ENCODE measurements around the gene VGLL4. TPM values are rescaled to one million over a fixed set of nuclear protein-coding genes. Genes with fewer than 3 reads are reported as not detected.

Gene VGLL4
- total RNA-seq, 1 donor from 2014 or later = 111 TPM

DNA sequence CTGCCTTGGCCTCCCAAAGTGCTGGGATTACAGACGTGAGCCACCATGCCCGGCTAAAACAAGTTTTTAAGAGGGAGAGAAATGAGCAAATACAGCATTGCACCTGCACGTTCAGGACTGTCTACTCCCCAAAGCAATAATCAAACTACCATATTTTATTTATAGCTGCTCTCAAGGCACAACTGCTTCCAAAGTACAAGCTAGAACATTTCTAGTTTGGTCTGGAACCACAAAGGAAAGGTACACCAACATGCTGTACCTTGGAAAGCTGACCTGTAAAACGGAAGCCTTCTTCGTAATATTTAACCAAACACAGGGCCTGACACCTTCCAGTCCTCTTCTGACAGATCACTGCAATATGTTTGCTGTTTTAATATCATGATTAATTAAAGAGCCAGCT, 14.5 kb upstream of the VGLL4 start:
- no peak overlapping the region for H3K27ac Mint-ChIP-seq
- H3K36me3 Mint-ChIP-seq = peaks cover 12% of the 10 kb centered on the region
- no peak overlapping the region for H3K4me3 Mint-ChIP-seq
- H3K4me1 Mint-ChIP-seq (ENCODE audit: unreplicated experiment) = peaks cover 4% of the 10 kb centered on the region
- H3K27me3 Mint-ChIP-seq = no peaks in the 10 kb centered on the region
- no peak for DNase-seq (ENCODE audit: extremely low spot score, unreplicated experiment)
- peaks cover 4% of the 10 kb centered on the region for H3K9me3 Mint-ChIP-seq
- TF ChIP-seq, protein P1, sequence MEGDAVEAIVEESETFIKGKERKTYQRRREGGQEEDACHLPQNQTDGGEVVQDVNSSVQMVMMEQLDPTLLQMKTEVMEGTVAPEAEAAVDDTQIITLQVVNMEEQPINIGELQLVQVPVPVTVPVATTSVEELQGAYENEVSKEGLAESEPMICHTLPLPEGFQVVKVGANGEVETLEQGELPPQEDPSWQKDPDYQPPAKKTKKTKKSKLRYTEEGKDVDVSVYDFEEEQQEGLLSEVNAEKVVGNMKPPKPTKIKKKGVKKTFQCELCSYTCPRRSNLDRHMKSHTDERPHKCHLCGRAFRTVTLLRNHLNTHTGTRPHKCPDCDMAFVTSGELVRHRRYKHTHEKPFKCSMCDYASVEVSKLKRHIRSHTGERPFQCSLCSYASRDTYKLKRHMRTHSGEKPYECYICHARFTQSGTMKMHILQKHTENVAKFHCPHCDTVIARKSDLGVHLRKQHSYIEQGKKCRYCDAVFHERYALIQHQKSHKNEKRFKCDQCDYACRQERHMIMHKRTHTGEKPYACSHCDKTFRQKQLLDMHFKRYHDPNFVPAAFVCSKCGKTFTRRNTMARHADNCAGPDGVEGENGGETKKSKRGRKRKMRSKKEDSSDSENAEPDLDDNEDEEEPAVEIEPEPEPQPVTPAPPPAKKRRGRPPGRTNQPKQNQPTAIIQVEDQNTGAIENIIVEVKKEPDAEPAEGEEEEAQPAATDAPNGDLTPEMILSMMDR (conservative IDR thresholded peaks at IDR 0.05) = no peak

DNA sequence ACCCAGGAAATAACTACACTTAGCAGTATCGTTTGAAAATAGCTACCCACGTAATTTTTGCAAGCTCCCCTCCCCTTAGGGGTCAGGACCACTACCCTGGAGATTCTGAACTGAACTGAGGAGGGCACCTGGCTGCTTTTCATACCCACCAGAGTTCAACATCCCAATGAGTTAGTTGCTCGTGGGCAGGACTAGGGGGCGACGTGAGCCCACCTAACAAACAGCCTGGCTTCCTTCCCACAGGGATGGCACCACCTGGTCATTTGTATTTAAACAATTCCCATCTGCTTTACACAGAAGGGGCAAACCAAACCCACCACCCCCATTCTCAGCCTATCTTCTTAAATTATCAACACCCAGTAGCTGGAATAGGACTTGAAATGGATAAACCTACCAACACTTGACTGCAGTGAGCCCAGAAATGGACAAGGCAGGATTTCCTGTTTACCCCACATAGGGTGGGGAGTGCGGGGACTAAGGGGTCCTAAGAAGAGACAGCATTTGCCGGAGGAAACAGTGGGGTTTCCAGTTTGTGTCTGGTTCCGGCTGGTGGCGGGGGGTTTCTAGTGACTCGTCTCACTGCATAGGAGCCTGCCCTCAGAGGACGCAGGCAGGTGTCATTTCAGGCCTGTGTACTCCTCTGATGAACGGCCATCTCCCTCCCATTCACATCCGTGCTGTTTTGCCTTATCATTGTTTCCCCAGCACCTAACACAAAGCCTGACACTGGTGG, 11.6 kb upstream of the VGLL4 start:
- no peak for DNase-seq (ENCODE audit: extremely low spot score, unreplicated experiment)
- Mint-ChIP-seq H3K4me3 (no peak overlapping the region), H3K9me3 (no peaks in the 10 kb centered on the region), H3K27me3 (no peaks in the 10 kb centered on the region), H3K4me1 (ENCODE audit: unreplicated experiment) (no peaks in the 10 kb centered on the region), H3K27ac (no peak overlapping the region), H3K36me3 (peaks cover 3% of the 10 kb centered on the region)
- TF ChIP-seq, protein P1 (conservative IDR thresholded peaks at IDR 0.05) = peak; percentile 65

DNA sequence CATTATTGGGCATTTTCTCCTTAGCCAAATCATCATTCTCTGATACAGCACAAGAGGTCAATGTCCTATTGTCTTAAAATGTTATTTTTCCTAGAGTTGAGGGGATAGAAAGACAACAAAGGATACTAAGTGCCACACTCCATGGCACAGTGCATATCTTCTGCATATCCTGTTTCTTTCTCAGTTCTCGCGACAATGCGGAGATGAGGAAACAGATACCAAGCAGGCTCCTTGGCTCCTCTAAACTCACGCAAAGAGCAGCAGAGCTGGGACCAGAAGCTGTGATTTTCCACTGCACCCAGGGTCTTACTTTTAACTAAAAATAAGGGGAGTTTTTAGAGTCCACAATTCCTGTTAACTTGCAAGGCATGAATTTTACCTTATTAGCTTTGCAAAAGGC, 10.5 kb upstream of the VGLL4 start:
- no peaks in the 10 kb centered on the region for H3K36me3 Mint-ChIP-seq
- H3K27ac Mint-ChIP-seq = no peak overlapping the region
- TF ChIP-seq, protein P1 (conservative IDR thresholded peaks at IDR 0.05) = no peak
- no peak overlapping the region for H3K4me3 Mint-ChIP-seq
- H3K4me1 Mint-ChIP-seq (ENCODE audit: unreplicated experiment) = no peaks in the 10 kb centered on the region
- DNase-seq (ENCODE audit: extremely low spot score, unreplicated experiment) = no peak
- H3K27me3 Mint-ChIP-seq = no peaks in the 10 kb centered on the region
- H3K9me3 Mint-ChIP-seq = no peaks in the 10 kb centered on the region

DNA sequence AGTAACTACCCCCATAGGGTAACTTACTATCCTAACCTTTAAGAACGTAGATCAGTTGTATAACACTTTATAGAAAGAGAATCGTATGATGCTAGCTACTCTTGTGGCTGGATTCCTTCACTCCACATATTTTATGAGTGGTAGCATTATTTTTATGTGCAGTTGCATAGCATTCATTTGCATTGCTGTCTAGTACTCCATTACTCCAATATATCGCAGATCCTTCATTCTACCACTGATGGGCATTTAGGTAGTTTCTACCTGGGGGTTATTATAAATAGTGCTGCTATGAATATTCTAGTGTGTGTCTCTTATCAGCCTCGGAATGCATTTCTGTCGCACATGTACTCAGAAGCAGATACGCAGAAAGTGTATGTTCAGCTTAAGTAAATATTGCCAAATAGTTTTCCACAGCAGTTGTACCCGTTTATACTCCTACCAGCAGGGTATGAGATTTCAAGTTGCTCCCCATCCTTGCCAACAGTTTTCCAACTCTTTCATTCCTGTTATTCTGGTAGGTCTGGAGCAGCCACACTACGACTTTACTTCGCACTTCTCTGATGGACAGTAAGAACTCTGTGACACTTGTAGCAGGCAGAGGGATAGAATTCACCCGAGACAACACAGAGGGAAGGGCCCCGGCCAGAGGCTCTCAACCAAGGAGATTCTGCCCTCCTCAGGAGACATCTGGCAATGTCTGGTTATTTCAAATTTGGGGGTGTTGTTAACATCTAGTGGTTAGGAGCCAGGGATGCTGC, 9.8 kb upstream of the VGLL4 start:
- no peaks in the 10 kb centered on the region for H3K9me3 Mint-ChIP-seq
- no peaks in the 10 kb centered on the region for H3K27me3 Mint-ChIP-seq
- H3K36me3 Mint-ChIP-seq = no peaks in the 10 kb centered on the region
- TF ChIP-seq, protein P1 (conservative IDR thresholded peaks at IDR 0.05) = no peak
- DNase-seq (ENCODE audit: extremely low spot score, unreplicated experiment) = no peak
- H3K27ac Mint-ChIP-seq = no peak overlapping the region
- no peak overlapping the region for H3K4me3 Mint-ChIP-seq
- H3K4me1 Mint-ChIP-seq (ENCODE audit: unreplicated experiment) = no peaks in the 10 kb centered on the region

DNA sequence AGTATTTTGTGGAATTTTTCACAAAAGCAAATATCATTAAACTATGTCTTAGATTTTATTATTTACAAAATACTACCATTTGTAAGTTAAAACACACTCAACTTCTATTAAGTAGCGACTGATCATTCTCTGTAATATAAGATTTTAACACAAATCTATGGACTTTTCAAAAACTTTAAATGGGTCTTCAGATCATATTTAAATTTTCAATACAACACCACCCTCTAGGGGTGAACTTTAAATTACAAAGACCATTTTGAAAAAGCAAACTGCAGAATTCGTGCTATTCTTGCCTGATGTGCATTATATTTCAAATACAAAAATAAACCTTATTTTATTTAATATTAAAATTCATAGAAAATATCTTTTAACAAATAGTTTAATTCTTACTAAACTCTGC, 8.2 kb upstream of the VGLL4 start:
- TF ChIP-seq, protein P1 (conservative IDR thresholded peaks at IDR 0.05) = peak; percentile 88
- Mint-ChIP-seq H3K9me3 (no peaks in the 10 kb centered on the region), H3K27ac (no peak overlapping the region), H3K4me3 (no peak overlapping the region), H3K4me1 (ENCODE audit: unreplicated experiment) (peaks cover 6% of the 10 kb centered on the region), H3K27me3 (no peaks in the 10 kb centered on the region), H3K36me3 (no peaks in the 10 kb centered on the region)
- DNase-seq (ENCODE audit: extremely low spot score, unreplicated experiment) = no peak
